Fibroblast of gingiva (primary cell): ENCODE measurements around the gene PFKP.

Experiments
- DNase-seq: peaks from one replicate; pipeline ENCODE4 v3.0.0-alpha.2; 2011; ENCODE audit warnings: low read depth

PFKP gene

DNA sequence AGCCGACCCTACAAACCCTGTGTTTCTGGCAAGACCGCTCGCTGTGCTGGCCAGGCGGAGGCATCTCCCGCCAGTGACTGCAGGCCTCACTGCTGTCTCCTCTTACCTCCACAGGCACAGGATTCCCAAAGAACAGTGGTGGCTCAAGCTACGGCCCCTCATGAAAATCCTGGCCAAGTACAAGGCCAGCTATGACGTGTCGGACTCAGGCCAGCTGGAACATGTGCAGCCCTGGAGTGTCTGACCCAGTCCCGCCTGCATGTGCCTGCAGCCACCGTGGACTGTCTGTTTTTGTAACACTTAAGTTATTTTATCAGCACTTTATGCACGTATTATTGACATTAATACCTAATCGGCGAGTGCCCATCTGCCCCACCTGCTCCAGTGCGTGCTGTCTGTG, 69.0 kb downstream of the PFKP start:
- DNase-seq: peak; percentile 11

DNA sequence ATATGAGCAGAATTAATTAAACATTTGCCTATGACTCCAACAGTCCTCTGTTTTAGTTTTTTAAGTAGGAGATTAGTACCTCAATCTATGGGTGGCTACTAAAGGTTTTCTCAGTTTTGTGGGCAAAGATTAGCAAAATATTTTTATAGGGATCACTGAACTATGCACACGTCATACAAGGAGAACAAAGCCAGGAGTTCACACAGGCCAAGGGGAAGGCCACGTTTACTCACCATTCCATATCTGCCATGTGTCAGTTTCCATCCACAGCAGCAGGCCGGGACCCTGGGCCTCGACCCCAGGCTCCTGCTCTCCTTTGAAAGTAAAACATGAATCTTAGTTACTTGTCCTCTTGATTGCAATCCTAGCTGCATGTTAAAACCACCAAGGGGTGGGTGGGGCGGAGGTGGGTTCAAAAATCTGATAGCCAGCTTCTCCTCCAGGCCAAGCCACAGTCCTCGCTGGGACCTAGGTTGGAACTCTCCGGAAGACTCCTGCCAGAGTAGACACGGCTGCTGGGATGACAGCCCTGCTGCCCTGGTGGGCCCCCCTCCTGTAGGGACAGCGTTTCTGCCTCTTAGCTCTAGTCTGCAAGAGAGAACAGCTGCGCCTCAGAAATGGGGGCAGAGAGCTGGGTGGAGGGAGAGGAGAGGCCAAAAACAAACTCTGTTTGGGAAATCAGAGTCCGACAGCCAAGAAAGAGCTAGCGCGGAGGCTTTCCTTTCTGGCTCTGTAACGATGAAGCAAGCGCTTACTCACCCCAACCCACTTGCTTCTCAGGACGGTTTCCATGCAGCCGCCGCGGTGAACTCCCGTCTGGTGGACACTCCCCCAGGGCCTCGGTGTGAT, 69.6 kb downstream of the PFKP start:
- peak; percentile 85 for DNase-seq

DNA sequence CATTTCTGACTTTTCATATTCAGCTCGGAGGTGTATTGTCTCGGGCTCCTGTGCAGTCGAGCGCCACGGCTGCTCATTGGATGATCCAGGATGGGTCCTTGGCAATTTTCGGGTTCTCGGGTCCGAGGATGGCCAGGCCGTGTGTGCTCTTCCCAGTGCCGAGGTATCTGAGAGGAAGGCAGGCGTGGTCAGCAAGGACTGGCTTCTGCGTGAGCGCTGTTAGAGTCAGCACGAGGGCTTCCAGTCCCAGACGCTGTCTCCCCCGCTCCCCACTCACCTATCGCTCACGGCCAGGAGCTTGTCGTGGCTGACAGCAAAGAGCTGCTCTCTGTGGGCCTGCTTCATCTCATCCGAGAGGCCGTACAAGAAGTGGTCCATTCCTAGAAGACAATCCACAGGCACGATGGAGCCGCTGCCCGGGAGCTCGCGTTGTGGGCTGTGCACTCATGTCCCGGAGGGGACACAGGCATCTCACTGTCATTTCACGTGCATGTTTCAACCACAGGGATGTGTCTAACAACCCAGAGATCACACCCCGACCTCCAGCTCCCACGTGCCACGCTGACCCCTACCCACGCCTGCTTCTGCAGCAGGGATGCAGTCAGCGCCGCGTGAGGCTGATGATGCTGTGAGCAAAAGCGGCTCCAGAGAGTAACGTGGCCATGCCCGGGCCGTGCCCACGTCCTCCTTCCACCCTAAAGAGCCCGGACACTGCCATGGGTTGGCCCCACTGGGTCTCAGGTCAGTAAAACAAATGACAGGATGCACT, 70.8 kb downstream of the PFKP start:
- DNase-seq: no peak

DNA sequence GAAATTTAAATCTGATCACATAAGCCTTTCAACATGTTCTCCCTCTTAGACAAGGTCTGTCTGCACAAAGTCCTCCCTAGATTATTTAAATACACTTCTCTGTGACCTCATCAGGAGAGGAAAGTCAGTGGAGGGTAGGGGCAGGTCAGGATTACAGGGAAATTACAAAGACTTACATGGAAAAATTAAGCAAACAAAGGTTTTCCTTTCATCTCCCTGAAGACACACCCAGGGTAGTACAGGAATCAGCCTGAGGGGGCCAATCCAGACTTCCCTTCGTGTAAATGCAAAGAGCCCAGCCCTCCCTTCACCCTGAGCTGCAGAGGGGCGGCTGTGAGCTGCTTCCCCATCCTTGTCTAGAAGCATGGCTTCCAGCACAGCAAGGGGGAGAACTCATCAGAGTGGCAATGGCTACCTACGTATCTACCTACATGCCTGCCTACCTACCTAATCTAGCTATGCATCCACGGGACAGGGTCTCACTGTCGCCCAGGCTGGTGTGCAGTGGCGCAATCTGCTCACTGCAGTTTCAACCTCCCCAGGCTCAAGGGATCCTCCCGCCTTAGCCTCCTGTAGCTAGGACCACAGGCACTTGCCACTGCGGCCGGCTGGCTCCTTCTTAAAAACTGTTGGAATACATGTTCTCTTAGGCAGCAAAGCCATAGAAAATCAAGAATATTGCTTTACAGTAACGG, 72.0 kb downstream of the PFKP start:
- DNase-seq: no peak

DNA sequence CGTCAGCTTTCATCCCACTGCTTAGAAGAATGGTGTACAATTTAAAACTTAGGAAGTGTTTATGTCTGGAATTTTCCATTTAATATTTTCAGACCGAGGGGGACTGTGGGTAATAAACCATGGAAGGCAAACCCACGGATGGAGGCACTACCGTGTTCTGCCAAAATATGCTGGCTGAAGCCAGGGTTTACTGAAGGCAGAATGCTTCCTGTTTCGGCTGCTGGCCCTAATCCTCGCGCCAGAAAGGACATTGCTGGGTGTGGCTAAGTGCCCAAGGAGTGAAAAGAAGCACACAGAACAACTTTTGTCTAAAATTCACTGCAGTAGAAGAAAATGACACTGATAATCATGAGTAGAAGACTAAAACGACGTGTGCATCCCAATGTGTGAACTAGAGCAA, 72.9 kb downstream of the PFKP start:
- peak; percentile 24 for DNase-seq

DNA sequence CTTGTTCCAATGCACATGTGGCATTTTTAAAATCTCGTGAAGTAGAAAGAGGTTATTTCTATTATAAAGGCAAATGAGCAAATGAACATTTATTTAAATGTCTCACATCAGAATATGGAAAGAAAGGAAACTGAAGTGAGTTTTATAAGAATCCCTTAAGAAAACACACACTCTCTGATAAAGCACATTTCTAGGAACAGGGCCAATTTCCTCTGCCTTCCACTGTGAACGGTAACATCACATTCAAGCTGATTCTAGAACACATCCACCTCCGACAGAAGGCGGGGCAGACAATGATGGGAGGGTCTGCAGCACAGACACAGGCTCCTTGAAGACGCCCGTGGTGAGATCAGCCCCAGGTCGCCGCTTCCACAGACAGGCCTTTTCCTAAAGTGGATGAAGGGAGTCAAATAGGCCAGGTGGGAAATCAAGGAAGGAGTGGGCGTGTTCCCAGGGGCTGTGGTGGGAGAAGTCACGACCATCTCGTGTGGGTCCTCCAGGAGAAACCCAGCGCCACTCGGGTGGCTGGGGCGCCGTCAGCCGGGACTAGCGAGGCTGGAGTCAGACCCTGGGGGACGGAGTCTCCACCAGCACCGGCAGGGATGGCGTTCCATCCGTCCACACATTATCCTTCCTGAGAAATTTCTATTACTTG, 74.1 kb downstream of the PFKP start:
- DNase-seq: no peak

DNA sequence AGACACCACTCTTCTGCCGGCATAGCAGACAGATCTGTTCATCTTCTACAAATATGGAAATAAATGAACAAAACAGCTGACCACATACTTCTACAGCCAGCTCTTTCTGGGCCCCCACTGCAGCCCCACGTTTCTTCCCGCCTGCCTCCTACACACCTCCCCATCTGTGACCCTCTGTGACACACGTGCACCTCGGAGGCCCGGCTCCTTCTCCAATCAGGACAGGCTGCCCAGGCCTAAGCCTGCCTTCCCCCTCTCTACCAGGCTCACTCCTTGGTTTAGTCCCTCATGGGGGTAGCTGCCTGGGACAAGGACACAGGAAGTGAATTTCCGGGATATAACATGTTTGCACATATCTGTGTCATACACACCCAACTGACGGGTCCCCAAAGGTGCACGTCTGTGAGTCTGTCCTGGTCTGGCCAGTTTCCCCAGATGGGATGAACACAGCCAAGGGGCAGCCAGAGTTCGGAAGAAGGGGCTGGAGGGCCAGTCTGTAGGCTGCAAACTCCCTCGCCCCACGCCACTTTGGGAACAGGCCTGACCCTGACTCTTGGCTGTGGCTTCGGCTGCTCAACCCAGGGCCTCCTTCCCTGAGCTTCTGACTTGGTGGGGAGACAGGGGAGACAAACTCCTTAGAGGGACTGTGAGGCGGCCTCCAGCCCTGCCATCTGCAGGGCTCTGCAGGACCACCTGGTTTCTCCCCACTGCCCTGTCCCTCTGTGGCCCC, 75.0 kb downstream of the PFKP start:
- no peak for DNase-seq

DNA sequence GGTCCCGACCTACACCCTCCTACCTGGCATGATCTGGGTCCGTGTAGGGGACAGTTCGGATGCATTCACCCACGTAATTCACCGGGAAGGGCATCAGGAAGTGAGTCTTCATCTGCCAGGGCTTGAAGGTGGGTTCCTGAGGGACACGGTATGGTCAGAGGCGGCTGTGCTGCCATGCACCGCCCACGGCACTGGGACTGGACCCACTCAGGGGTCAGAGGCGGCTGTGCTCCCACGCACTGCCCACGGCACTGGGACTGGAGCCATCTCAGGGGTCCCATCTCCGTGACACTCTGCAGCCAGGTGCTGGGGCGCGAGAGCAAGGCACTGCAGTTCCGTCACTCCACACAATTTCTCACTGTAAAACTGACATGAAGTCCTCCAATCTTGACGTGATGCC, 76.0 kb downstream of the PFKP start:
- DNase-seq: no peak

DNA sequence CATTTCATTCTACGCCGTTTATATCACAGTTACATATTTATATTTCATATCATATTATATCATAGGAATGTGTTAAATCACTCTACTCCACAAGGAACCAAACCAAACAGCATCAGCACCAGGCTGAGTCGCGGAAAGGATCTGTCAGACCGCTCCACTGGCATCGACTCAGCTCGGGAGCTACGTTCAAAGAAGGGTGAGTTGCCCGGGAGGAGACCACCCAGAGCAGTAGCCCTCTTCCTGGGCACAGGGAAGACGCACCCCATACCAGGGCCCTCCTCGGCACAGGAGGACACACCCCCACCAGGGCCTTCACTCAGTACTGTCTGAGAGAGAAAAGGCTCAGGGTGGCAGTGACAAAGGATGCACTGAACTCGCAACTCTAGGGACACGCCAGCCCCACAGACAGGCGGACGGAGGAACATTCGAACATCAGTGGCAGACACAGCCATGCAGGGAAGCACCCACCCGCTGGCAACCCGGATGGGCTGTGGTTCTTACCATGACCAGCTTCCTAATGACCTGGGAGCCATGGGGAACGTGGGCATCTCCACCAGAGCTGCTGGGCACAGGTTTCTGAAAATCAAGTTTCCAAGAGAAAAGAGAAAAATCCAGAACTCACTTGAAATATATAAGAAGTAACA, 76.6 kb downstream of the PFKP start:
- DNase-seq: no peak

DNA sequence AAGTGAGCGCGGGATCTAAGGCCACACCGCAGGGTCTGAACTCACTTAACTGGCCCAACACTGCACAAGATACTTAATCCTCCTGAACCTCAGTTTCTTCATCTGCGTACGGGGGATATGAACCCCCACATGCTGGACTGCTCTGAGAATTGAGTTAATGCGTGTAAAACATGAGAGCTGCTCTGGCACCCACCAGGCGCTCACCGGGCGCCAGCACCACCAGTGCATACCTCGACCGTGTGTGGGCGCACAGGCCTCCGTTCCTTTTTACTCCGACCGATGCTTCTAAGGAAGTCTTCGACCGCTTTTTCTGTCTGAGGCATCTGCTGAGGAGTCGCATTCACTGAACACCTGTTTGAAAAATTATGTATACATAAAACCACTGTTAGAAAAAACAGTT, 78.0 kb downstream of the PFKP start:
- no peak for DNase-seq

DNA sequence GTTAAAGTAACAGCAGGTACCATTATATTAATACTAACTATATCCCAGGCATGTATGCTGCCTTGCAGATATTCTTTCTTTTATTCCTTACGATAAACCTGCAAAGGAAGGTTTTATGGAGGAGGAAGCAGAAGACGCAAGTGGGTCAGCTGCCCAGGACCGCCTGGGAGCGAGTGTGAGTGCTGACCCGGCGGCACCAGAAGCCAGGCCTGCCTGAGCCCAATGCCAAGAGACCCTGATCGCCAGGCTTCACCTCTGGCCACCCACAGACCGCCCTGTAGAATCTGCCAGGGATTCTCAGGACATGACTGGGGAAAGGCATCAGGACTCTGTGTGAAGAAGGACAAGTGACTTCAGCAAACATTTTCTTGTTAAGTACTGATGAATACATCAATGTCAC, 78.9 kb downstream of the PFKP start:
- no peak for DNase-seq

DNA sequence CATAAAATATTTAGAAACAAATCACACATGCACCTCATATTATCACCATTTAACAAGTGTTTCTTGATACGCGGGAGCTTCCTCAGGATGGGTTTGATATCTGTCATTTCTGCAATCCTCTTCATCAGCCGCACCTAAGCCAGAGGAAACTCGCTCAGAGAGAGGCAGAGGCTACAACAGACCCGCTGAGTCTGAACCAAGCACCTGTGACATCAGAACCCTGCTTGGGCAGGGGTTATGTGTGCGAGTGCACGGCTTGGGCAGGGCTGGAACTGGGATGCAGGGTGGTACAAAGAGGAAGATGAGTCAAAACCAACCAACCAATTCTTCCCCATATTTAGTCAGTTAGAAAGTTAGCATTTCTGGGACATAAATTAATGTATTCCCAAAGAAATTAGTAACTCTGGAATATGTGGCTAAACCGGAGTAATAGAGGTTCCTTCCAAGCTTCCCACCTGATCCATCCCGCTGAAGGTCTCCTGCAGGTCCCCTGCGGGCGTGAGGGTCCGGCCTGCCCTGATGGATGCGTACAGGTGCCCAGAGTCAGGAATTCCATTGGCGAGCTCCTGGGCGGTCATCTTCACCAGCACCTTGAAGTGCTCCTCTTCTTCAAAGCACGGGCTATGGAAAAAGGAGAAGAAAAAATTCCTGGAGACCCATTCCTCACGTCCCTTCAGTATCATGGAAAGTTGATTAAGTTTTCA, 79.9 kb downstream of the PFKP start:
- no peak for DNase-seq

DNA sequence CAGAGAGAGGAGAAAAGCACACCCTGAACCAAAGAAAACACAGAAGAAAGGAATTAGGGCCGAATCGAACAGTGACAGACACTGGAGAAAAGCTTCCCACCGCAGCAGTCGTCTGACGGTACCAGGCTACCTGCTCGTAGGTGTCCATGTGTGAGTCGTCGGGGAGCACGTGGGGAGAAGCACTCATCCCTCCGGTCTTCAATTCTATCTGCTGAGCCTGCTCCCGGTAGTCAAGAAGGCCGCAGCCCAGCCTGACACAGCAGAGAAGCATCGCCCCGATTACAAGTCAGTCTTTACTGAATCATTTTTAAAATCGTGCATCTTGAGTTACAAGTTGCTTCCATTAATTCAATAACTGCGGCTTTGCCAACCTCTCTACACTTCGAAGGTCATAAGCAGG, 80.7 kb downstream of the PFKP start:
- DNase-seq: no peak

DNA sequence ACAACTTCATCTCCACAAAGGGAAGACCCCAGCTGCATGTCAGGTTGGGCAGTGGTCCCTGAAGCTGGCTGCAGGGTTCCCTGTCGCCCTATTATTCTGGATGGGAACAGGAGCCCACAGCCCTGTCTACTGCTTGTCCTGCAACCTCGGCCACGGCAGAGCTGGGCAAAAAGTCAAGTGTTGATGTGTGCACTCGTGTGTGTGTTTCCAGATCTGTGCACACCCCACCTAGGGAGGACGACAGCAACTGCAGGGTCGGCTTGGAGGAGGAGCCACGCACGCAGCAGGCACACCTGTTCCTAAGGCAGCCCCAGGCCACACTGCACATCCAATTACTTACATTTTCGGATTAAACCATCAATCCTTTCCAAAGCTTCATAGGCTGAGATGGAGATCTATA, 81.6 kb downstream of the PFKP start:
- DNase-seq: no peak

DNA sequence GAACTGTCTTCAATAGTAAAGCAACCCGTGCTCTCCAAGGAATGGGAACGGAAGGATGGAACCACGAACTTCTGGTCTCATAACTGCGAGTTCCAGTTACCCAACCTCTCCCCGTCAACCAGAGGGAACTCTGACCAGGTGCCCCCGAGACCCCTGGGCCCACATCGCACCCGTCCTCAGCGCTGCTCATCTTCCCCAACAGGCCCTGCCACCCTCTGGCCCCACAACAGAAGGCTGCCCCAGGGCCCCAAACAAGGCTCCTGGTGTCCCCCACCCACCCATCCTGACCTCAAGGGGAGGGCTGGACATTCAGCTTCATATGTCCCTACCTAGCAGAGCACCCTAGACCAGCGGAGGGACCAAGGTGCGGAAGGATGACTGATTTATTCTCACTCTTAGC, 82.6 kb downstream of the PFKP start:
- DNase-seq: no peak

DNA sequence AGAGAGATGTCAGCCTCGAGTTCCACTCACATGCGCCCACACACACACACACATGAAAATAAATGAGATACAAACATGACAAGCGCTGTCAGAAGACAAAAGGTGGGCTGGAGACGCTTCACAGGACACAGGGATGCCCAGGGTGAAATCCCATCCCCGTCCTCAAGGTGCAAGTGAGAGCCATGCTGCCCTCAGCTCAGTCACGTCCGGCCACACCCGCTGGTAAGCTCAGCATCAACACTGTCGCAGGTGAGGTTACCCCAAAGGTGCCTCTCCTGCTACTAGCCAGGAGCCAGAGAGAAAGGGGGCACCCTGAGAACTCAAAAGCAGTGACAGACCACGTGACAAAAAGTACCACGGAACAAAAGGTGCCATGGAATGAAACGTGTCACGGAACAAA, 83.0 kb downstream of the PFKP start:
- no peak for DNase-seq

DNA sequence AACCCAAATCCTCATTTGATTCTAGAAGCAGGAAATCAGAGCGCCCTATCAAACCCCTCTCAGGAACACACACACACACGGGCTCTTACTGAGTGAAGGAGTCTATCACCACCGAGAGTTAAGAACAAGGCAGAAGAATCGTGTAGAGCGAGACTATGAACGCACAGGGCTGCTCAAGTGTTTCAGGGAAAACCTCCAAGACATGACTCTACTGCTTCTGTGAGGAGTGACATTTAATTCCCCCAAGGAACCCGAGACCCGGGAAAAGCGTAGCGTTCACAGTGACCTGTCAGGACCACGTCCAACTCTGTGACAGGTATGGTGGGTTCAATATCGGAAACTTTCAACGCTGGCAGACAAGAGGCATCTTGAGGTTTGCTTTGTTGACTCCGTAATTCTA, 83.6 kb downstream of the PFKP start:
- no peak for DNase-seq

DNA sequence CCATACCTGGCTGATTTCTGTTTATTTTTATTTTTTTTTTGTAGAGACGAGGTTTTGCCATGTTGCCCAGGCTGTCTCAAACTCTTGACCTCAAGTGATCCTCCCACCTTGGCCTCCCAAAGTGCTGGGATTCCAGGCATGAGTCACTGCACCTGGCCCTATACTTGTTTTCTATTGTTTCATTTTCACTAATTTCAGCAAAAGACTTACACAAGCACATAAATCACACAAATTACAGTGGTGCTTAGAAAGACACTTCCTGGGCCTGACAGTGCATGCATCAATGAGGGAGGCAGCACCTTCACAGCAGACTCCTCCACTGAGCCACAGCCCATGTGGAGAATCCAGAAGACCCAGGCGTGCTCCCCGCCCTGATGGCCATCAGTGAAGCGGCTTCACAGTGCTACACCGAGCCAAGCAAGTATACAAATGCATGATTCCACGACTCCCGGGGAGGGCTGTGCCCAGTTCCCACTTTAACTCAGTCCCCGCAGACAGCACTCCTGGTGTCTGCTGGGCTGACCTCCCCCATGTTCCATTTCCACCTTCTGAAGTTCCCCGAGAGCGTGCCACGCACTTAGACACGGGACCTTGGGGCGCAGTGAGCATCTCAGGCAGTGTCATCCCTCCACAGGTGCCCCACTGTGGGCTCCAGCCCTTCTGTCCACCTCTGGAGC, 84.7 kb downstream of the PFKP start:
- no peak for DNase-seq

DNA sequence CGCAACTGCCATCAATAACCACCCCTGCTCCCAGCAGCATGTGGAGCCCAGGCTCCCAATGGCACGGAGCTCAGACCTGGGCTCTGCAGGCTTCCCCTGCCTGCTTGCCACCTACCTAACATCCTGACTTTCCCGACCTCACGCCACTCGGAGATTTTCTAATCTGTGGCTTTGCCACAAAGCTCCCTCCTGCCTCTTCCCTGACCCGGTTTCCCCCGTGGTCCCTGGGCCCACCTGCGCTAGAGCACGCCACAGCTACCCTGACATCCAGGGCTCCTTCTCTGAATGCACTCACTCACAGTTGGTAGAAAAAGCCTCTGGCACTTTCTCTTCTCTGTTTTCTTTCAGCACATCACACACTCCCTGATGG, 85.2 kb downstream of the PFKP start:
- DNase-seq: no peak

DNA sequence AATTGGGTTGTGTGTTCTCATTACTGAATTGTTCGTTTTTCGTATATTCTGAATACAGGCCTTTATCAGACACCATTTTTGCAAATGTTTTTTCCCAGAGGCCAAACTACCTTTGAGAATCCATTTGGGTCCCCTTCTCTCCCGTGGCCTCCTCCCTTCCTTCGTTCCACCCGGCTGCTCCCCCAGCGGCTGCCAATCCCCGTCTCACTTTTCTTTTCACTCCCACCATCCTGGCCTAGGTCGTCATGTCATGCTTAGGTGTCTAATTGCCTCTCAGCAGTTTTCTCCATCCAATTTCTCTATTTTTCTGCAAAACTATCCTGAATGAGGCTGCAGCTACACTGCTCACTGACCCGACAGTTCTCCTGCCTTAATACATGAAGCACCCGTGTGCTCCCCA, 87.3 kb downstream of the PFKP start:
- no peak for DNase-seq
